ENCODE results near the gene COA1.

The COA1 gene

DNA sequence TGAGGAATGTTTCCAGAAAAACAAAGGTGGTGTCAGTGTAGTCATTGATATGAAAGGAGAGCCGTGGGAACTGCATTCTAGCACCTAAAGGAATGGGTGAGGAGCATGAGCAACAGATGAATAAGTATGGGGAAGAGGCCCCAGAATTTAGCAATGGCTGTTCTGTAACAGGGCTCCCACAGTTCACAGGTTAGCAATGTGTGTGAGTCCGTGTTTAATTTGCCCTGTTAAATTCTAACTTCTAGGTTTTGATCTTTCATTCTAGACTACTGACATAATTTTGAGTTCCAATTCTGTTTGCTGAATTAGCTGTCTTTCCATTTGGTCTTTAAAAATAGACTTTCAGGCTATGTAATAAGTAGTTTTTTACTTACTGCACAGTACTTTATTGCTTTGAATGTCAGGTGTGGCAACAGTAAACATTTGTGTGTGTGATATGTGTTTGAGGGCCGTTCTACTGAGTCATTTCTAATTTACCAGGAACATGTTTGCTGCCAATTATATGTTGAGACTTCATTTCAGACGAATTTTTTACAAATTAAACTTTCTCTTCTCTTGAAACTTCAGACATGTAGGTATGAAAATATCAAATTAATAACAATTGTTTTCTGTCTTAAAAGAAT is 137.7 kb downstream of the COA1 start:
- DNase-seq (ENCODE audit: low read depth) = peak; percentile 92
- H3K4me3 ChIP-seq (ENCODE audit: low read length) = no peak overlapping the region
- TF ChIP-seq, protein P1, sequence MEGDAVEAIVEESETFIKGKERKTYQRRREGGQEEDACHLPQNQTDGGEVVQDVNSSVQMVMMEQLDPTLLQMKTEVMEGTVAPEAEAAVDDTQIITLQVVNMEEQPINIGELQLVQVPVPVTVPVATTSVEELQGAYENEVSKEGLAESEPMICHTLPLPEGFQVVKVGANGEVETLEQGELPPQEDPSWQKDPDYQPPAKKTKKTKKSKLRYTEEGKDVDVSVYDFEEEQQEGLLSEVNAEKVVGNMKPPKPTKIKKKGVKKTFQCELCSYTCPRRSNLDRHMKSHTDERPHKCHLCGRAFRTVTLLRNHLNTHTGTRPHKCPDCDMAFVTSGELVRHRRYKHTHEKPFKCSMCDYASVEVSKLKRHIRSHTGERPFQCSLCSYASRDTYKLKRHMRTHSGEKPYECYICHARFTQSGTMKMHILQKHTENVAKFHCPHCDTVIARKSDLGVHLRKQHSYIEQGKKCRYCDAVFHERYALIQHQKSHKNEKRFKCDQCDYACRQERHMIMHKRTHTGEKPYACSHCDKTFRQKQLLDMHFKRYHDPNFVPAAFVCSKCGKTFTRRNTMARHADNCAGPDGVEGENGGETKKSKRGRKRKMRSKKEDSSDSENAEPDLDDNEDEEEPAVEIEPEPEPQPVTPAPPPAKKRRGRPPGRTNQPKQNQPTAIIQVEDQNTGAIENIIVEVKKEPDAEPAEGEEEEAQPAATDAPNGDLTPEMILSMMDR (IDR thresholded peaks at IDR 0.05; ENCODE audit: insufficient read depth, low read depth, low read length, missing control alignments) = no peak

DNA sequence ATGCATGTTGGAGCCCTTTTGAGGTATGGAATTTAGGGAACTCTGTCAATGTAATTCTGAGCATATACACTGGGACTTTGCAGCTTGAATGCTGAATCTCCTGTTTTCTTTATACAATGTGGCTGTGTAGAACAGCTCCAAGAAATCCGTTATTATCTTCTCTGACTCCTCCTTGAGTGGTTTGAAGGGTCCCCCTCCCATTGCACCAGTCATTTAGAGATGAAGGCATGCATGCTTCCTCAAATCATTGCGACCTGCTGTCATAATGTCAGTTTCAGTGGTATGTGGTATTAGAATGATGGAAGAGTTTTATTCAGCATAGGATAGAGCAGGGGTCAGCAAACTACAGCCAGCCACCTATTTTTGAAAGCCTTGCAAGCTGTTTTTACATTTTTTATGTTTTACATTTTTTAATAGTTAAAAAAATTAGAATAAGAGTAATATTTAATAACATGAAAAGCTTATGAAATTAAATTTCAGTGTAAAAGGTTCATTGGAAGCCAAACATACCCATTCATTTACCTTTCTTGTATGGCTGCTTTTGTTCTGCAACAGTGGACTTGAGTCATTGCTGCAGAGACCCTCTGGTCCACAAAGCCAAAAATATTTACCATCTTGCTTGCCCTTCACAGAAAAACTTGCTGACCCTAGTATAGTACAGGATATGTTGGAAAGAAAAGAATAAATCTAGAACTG is 138.3 kb downstream of the COA1 start:
- no peak overlapping the region for H3K4me3 ChIP-seq (ENCODE audit: low read length)

DNA sequence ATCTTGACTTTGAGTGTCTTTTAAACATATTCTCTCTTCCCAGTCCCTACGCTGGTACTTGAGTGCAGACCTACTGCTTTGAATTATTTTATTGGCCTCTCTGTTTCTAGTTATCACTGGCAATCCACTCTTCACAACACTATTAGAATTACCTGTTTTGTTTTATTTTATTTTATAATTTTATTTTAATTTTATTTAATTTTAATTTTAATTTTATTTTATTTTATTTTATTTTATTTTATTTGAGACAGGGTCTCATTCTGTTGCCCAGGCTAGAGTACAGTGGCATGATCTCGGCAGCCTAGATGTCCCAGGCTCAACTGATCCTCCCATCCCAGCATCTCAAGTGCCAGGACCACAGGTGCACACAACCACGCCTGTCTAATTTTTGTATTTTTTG is 139.6 kb downstream of the COA1 start:
- no peak overlapping the region for H3K4me3 ChIP-seq (ENCODE audit: low read length)
- DNase-seq (ENCODE audit: low read depth) = no peak
- TF ChIP-seq, protein P1 (IDR thresholded peaks at IDR 0.05; ENCODE audit: insufficient read depth, low read depth, low read length, missing control alignments) = no peak

More for the DNA sequence above, 138.3 kb downstream of the COA1 start:
- DNase-seq (ENCODE audit: low read depth) = no peak
- TF ChIP-seq, protein P1 (IDR thresholded peaks at IDR 0.05; ENCODE audit: insufficient read depth, low read depth, low read length, missing control alignments) = no peak
